HG02884 (cell line): ENCODE measurements around the gene DRAM1.

Source experiments
- ATAC-seq: cut with Tn5 transposase; IDR thresholded peaks from one replicate; pipeline ENCODE4 v1.9.1; 2021; ENCODE audit warnings: mild to moderate bottlenecking, moderate library complexity; ENCODE audit not compliant: unreplicated experiment

DRAM1 gene

GRCh38 chr12:101939306-101939705 lies 61.9 kb downstream of the DRAM1 start:
- no peak for ATAC-seq

GRCh38 chr12:101939856-101940265 lies 62.5 kb downstream of the DRAM1 start:
- ATAC-seq: no peak

DNA sequence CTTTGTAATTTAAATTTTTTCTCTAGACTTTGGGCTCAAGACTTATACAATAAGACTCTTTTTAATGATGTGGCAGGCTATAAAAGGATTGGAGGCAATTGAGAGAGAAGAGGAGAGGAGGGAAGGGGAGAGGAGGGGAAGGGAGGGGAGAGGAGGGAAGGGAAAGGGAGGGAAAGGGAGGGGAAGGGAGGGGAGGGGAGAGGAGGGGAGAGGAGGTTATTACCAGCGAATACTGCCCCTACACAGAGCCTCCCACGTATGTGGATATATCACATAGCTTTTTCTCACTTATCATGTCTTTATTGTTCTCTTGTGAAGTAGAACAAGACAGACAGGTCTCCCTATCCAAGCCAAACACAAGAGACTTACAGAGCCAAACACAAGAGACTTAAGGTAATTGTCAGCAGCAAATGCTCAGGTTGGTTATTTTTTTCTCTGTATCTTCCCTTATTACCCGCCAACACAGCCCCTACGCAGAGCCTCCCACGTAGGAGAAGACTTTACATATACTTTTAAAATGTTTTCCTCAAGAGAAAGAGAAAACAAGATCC lies 63.1 kb downstream of the DRAM1 start:
- no peak for ATAC-seq

- peak; percentile 89 for ATAC-seq
Observed at GRCh38 chr12:101941306-101942249, 64.2 kb downstream of the DRAM1 start.

- no peak for ATAC-seq
Observed at GRCh38 chr12:101942250-101942605, 64.8 kb downstream of the DRAM1 start.

DNA sequence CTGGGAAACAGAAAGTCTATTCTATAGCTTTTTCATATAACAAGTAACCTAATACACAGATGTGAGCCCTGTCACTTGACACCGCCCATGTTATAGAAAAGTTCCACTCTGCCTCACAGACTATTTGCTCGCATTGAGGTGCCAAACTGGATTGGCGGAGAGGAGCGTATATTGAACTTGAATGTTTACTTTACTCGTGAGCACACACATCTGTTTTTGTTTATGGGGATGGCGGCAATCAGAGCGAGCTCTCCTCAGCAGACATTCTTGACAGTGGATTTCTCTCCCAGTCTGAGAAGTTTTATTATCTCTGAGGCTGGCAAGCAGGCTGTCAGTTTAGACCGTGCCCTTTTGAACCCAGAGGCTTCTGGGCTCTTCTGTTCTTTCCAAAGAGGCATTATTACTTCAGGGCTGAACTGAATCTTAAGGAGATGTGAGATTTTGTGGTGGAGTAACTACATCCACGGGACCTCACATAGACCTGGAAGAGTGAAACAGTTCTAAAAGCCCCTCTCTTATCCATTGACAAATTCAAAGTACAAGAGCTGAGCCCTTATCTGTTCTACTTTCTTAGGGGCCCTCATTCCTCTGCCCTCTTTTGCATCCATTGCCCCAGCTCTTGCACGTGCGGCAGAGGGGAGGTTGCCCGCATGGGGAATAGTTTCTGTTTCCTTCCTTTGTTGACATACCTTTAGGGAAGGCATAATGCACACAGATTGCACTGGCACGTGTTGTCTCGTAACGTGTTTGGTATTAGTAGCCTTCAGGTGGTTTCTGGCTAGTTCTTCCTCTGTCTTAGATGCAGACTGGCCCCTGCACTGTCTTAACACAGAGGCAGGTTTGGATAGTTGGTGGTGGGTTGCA lies 68.2 kb downstream of the DRAM1 start:
- ATAC-seq: no peak

- no peak for ATAC-seq
Observed at GRCh38 chr12:101946233-101946611, 68.8 kb downstream of the DRAM1 start.

- ATAC-seq: no peak
Observed at GRCh38 chr12:101947316-101947715, 69.9 kb downstream of the DRAM1 start.

GRCh38 chr12:101948365-101948764 lies 71.0 kb downstream of the DRAM1 start:
- ATAC-seq: no peak

- no peak for ATAC-seq
Observed at GRCh38 chr12:101951002-101951670, 73.8 kb downstream of the DRAM1 start.

- no peak for ATAC-seq
Observed at GRCh38 chr12:101954113-101954512, 76.7 kb downstream of the DRAM1 start.

- no peak for ATAC-seq
Observed at GRCh38 chr12:101954676-101955075, 77.3 kb downstream of the DRAM1 start.

DNA sequence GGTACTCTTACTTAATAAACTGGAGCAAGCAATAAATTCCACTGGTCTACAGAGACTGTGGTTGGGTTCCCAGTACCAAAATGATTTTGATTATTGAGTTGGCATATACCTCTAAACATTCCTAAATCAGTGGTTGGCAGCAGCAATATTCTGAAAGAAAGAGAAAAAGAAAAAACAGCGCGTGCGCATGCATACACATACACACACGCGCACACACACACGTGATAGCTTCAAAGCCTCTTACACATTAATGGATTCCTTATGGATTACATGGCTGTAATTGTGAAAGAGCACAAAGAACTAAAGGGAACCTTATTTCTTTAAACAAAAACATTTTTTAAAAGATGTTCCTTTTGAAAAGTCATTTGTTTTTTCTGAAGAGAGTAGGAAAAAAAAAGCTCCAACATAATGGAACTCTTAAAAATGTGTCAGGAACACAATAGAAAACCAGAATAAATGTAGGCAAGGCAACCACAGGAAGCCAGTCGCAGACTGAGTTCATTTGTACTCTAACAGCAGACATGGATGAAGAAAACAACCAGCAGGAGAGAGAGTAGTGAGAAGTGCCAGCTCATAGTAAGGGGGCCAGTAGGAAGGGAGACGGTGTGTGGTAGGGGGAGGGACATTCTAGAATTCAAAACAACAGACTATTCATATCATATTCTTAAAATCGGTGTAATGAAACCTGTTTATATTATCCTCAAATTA lies 80.0 kb downstream of the DRAM1 start:
- ATAC-seq: no peak

DNA sequence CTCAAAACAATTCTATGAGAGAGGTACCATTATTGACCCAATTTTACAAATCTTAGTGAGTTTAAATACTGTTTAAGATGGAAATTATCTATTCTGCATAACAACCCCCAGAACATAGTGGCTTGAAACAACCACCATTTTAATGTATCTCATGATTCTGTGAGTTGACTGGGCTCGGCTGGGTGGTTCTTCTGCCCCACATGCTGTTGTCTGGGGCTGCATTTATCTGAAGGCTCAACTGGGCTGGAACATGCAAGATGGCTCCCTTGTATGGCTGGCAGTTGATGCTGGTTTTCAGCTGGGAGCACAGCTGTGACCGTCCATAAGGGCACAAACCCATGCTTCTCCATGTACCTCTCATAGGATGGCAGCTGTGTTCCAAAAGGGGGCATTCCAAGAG lies 82.2 kb downstream of the DRAM1 start:
- no peak for ATAC-seq

DNA sequence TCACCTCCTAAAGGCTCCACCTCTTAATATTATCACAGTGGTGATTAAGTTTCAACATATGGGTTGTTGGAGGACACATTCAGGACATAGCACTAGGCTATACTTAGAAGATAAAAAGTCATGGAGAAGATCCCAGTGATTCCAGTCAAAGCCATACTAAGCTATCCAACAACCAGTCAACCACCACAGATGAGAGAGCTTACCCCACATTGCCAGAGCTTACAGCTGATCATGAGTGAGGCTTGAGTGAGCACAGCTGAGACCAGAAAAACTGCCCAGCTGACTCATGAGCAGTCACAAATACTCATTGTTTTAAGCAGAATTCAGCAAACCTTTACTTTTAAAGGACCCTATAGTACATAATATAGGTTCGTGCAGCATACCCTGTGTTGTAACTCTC lies 85.1 kb downstream of the DRAM1 start:
- no peak for ATAC-seq

DNA sequence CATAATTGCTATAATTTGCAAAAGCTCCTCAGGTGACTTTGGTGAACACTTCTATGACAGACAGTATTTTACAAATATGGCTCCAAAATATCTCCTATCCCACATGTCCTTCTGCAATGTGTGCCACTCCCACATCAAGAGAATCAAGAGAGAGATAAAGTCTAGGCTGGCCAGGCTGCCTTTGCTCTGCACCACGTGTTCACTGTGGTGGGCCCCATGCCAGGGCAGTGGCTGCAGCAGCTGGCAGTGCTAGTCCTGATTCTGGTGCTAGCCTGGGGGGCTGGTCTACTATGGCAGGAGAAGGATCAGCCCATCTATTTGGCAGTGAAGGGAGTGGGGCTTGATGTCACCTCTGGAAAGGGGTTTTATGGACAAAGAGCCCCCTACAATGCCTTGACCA lies 86.3 kb downstream of the DRAM1 start:
- ATAC-seq: no peak

DNA sequence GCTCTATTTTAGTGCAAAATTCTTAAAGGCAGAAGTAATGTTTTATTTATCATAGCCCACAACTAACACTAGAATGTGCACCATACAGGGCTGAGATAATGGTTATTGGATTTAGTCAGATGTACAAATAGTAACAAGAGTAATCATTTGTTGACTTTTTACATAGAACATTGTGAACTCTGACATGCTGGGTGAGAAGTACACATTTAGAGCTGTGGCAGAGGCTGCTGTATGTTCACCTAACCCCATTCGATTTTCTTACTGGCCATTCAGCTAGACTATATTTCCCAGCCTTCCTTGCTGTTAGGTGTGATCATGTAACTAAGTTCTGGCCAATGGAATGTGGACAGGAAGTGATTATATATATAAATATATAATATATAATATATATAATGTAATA lies 89.1 kb downstream of the DRAM1 start:
- ATAC-seq: no peak

- peak; percentile 59 for ATAC-seq
Observed at GRCh38 chr12:101967506-101967905, 90.1 kb downstream of the DRAM1 start.

- ATAC-seq: no peak
Observed at GRCh38 chr12:101968770-101969169, 91.4 kb downstream of the DRAM1 start.
